ENCODE results near the gene IL23A.

DNA sequence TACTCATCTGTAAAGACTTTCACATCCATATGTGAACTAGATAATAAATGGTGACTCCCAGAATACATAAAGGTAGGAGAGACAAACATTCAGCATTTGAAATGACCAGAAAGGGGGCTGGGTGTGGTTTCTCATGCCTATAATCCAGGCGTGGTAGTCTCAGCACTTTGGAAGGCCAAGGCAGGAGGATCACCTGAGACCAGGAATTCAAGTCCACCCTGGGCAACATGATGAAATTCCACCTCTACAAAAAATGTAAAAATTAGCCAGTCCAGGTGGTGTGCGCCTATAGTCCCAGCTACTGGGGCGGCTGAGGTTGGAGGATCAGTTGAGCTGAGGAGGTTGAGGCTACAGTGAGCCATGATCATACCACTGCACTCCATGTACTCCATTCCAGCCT lies 34.4 kb upstream of the IL23A start:
- TF ChIP-seq, protein P1, sequence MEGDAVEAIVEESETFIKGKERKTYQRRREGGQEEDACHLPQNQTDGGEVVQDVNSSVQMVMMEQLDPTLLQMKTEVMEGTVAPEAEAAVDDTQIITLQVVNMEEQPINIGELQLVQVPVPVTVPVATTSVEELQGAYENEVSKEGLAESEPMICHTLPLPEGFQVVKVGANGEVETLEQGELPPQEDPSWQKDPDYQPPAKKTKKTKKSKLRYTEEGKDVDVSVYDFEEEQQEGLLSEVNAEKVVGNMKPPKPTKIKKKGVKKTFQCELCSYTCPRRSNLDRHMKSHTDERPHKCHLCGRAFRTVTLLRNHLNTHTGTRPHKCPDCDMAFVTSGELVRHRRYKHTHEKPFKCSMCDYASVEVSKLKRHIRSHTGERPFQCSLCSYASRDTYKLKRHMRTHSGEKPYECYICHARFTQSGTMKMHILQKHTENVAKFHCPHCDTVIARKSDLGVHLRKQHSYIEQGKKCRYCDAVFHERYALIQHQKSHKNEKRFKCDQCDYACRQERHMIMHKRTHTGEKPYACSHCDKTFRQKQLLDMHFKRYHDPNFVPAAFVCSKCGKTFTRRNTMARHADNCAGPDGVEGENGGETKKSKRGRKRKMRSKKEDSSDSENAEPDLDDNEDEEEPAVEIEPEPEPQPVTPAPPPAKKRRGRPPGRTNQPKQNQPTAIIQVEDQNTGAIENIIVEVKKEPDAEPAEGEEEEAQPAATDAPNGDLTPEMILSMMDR (conservative IDR thresholded peaks at IDR 0.05): no peak
- no peak for TF ChIP-seq EZH2 (IDR thresholded peaks at IDR 0.05; ENCODE audit: low read depth)

Data from PC-9 (cell line).